Trophoblast cell (in vitro differentiated cells and primary cell): Measurements from ENCODE around the gene FBXL2.

Experiments
- DNase-seq, 2 donors: peaks; one replicate each; pipeline ENCODE4 v3.0.0-alpha.2; 2016
- H2AFZ ChIP-seq: 2 replicates; pipeline ENCODE4 v1.6.1; 2013; ENCODE audit warnings: low read length, moderate library complexity, mild to moderate bottlenecking; ENCODE audit not compliant: insufficient read depth, poor library complexity
- H2AK5ac ChIP-seq: 2 replicates; pipeline ENCODE4 v1.6.1; 2013; ENCODE audit warnings: mild to moderate bottlenecking, low read length
- H2BK120ac ChIP-seq: 2 replicates; pipeline ENCODE4 v1.6.1; 2013; ENCODE audit warnings: low read length, mild to moderate bottlenecking, moderate library complexity; ENCODE audit not compliant: insufficient read depth, poor library complexity
- H2BK12ac ChIP-seq: 2 replicates; pipeline ENCODE4 v1.6.1; 2013; ENCODE audit warnings: mild to moderate bottlenecking, low read length, moderate library complexity
- H2BK5ac ChIP-seq: 2 replicates; pipeline ENCODE4 v1.6.1; 2013; ENCODE audit warnings: low read length, low read depth, moderate library complexity, mild to moderate bottlenecking; ENCODE audit not compliant: poor library complexity
- H3K14ac ChIP-seq: 2 replicates; pipeline ENCODE4 v1.6.1; 2013; ENCODE audit warnings: mild to moderate bottlenecking, low read length
- H3K18ac ChIP-seq: 2 replicates; pipeline ENCODE4 v1.6.1; 2013; ENCODE audit warnings: mild to moderate bottlenecking, low read length
- H3K23ac ChIP-seq: 2 replicates; pipeline ENCODE4 v1.6.1; 2013; ENCODE audit warnings: low read length
- H3K27ac ChIP-seq: 2 replicates; pipeline ENCODE4 v1.5.1; 2013; ENCODE audit warnings: low read depth, mild to moderate bottlenecking, inconsistent platforms, low read length, moderate library complexity
- H3K27me3 ChIP-seq: 2 replicates; pipeline ENCODE4 v1.6.1; 2013; ENCODE audit warnings: inconsistent platforms, mild to moderate bottlenecking, low read length, moderate library complexity; ENCODE audit not compliant: insufficient read depth
- H3K36me3 ChIP-seq, 2 experiments: 1 replicate in 1 of 2; 2 replicates in 1 of 2; pipeline ENCODE4 v1.6.1; 2013; ENCODE audit warnings: low read length in 2 of 2, mild to moderate bottlenecking in 2 of 2, moderate library complexity in 1 of 2; ENCODE audit not compliant: insufficient read depth in 2 of 2, control insufficient read depth in 1 of 2
- H3K4ac ChIP-seq: 2 replicates; pipeline ENCODE4 v1.6.1; 2013; ENCODE audit warnings: low read depth, mild to moderate bottlenecking, low read length, moderate library complexity
- H3K4me1 ChIP-seq, 2 experiments: 1 replicate in 1 of 2; 2 replicates in 1 of 2; pipeline ENCODE4 v1.6.1; 2013; ENCODE audit warnings: low read length in 2 of 2, mild to moderate bottlenecking in 2 of 2, moderate library complexity in 1 of 2; ENCODE audit not compliant: insufficient read depth in 2 of 2, control insufficient read depth in 1 of 2
- H3K4me2 ChIP-seq: 2 replicates; pipeline ENCODE4 v1.6.1; 2013; ENCODE audit warnings: inconsistent platforms, mild to moderate bottlenecking, low read length, moderate library complexity
- H3K4me3 ChIP-seq: 2 replicates; pipeline ENCODE4 v1.5.1; 2013; ENCODE audit warnings: mild to moderate bottlenecking, low read depth, low read length, inconsistent platforms
- H3K79me1 ChIP-seq: one replicate; pipeline ENCODE4 v1.6.1; 2013; ENCODE audit warnings: low read length
- H3K79me2 ChIP-seq: 2 replicates; pipeline ENCODE4 v1.6.1; 2013; ENCODE audit warnings: low read length, mild to moderate bottlenecking; ENCODE audit not compliant: control insufficient read depth, insufficient read depth, poor library complexity
- H3K9ac ChIP-seq: 2 replicates; pipeline ENCODE4 v1.6.1; 2013; ENCODE audit warnings: mild to moderate bottlenecking, low read length
- H3K9me3 ChIP-seq: 2 replicates; pipeline ENCODE4 v1.6.1; 2013; ENCODE audit warnings: low read depth, mild to moderate bottlenecking, control low read depth, inconsistent platforms, low read length; ENCODE audit not compliant: insufficient read depth
- H4K12ac ChIP-seq: 2 replicates; pipeline ENCODE4 v1.6.1; 2013; ENCODE audit warnings: low read depth, mild to moderate bottlenecking, low read length, moderate library complexity
- H4K8ac ChIP-seq: 2 replicates; pipeline ENCODE4 v1.6.1; 2013; ENCODE audit warnings: low read depth, mild to moderate bottlenecking, low read length, moderate library complexity
- H4K91ac ChIP-seq: one replicate; pipeline ENCODE4 v1.6.1; 2013; ENCODE audit warnings: low read depth, mild to moderate bottlenecking, low read length, moderate library complexity
- WGBS: extraction: QIAGEN DNeasy Blood & Tissue Kit; methylation state at CpG from one replicate; pipeline ENCODE4 v1.1.7; 2013; ENCODE audit warnings: missing lambda C conversion rate; ENCODE audit not compliant: insufficient read length, insufficient coverage; ENCODE audit errors: extremely low coverage; 5-methylcytosine and 5-hydroxymethylcytosine counted together

Gene FBXL2

DNA sequence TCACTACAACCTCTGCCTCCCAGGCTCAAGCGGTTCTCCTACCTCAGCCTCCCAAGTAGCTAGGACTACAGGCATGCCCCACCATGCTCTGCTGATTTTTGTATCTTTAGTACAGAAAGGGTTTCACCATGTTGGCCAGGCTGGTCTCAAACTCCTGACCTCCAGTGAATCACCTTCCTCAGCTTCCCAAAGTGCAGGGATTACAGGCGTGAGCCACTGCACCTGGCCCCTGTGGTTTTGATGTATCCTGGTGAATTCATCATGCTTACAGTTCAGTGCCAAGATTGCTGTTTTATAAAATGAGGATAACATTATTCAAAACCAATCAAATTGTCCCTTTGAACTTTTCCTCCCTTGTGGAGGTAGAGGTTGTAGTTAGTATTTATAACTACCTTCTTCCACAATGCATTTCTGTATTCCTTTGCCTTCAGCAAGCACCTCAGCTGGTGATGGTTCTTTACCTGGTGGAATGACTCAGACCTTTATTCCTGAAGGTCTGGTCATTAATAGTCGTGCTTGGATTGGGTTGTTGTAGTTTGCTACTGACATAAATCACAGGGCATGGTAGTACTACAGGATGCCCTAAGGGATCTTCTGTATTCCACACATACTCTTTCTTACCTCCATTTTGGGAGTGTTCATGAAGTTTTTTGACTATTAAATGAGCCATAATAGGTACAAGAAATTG lies 86.0 kb downstream of the FBXL2 start:
- Histone ChIP-seq H3K79me2 (no peaks in the 10 kb centered on the region), H3K23ac (no peak overlapping the region), H3K27me3 (no peaks in the 10 kb centered on the region), H2BK5ac (no peak overlapping the region), H3K27ac (no peak overlapping the region), H3K4ac (no peak overlapping the region), H3K18ac (no peak overlapping the region), H4K91ac (no peak overlapping the region), H3K79me1 (no peaks in the 10 kb centered on the region), H2AFZ (no peak overlapping the region), H4K12ac (no peak overlapping the region), H3K9ac (no peak overlapping the region), H3K36me3 (no peaks in the 10 kb centered on the region), H2AK5ac (no peak overlapping the region), H2BK12ac (no peak overlapping the region), H3K9me3 (no peaks in the 10 kb centered on the region), H3K4me3 (no peak overlapping the region), H4K8ac (no peak overlapping the region), H2BK120ac (no peak overlapping the region), H3K4me2 (no peak overlapping the region), H3K14ac (no peak overlapping the region), H3K4me1 (no peaks in the 10 kb centered on the region)
- WGBS, result no CpG with 5 or more reads among the region's 3 CpGs
- DNase-seq, result no peak

DNA sequence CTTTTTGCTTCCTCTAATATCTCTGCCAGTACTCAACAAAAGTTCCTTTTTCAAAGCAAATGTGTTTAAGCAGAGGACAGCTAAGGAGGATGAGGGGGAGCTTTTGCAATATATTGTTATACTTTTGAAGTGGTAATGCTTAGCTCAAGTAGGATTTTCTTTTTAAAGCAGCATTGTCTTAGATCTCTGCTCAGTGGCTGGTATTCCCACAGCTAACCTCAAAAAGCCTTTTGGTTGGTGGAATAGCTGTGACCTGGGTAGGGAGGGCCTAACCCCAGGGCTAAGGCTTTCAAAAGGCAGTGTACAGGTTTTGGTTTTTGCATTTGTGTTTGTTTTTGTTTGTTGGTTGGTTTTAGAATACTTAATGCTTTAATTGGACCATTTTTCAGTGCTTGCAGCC lies 86.8 kb downstream of the FBXL2 start:
- no peak overlapping the region for H4K8ac ChIP-seq
- no peak overlapping the region for H3K4ac ChIP-seq
- no peak overlapping the region for H4K91ac ChIP-seq
- no peak overlapping the region for H3K27ac ChIP-seq
- H2AK5ac ChIP-seq, result no peak overlapping the region
- no peak overlapping the region for H3K4me2 ChIP-seq
- H3K36me3 ChIP-seq, result no peaks in the 10 kb centered on the region
- H2BK12ac ChIP-seq, result no peak overlapping the region
- H3K79me2 ChIP-seq, result no peaks in the 10 kb centered on the region
- no peak overlapping the region for H3K9ac ChIP-seq
- H3K23ac ChIP-seq, result no peak overlapping the region
- H3K79me1 ChIP-seq, result no peaks in the 10 kb centered on the region
- H3K9me3 ChIP-seq, result no peaks in the 10 kb centered on the region
- no peak for DNase-seq
- no peak overlapping the region for H2BK5ac ChIP-seq
- no peak overlapping the region for H4K12ac ChIP-seq
- no peak overlapping the region for H3K14ac ChIP-seq
- H3K4me1 ChIP-seq, result no peaks in the 10 kb centered on the region
- no peak overlapping the region for H3K18ac ChIP-seq
- H3K27me3 ChIP-seq, result no peaks in the 10 kb centered on the region
- H2BK120ac ChIP-seq, result no peak overlapping the region
- H3K4me3 ChIP-seq, result no peak overlapping the region
- H2AFZ ChIP-seq, result no peak overlapping the region

DNA sequence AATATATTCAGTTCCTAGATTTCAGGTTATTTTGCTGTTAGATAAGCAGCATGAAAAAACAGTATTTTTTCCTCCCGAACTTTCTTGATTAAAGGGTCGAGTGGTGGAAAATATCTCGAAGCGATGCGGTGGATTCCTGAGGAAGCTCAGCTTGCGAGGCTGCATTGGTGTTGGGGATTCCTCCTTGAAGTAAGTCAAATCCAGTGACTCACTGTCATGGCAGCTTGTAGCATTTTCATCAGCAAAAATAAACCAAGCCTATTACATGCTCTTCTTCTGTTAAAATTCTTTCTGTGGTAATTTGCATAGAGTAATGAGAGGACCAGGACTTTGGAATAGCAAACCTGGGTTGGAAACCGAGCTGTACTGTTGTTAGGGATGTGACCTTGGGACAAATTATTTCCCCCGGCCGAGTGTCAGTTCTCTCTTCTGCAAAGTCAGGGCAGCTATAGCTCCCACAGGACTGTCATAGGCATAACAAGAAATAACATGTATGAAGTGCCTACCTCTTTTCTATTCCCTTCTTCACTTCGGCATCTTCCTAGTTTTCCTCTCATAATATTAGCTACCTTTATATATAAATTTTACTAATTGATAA lies 87.4 kb downstream of the FBXL2 start:
- Histone ChIP-seq H3K18ac (no peak overlapping the region), H3K79me2 (no peaks in the 10 kb centered on the region), H3K9me3 (no peaks in the 10 kb centered on the region), H4K12ac (no peak overlapping the region), H3K36me3 (no peaks in the 10 kb centered on the region), H2BK12ac (no peak overlapping the region), H3K79me1 (no peaks in the 10 kb centered on the region), H3K27me3 (no peaks in the 10 kb centered on the region), H4K91ac (no peak overlapping the region), H3K23ac (no peak overlapping the region), H2BK120ac (no peak overlapping the region), H3K4me3 (no peak overlapping the region), H2BK5ac (no peak overlapping the region), H3K4me2 (no peak overlapping the region), H4K8ac (no peak overlapping the region), H2AK5ac (no peak overlapping the region), H3K4ac (no peak overlapping the region), H2AFZ (no peak overlapping the region), H3K27ac (no peak overlapping the region), H3K9ac (no peak overlapping the region), H3K4me1 (no peaks in the 10 kb centered on the region), H3K14ac (no peak overlapping the region)
- DNase-seq, result no peak
- WGBS, result no CpG with 5 or more reads among the region's 10 CpGs

DNA sequence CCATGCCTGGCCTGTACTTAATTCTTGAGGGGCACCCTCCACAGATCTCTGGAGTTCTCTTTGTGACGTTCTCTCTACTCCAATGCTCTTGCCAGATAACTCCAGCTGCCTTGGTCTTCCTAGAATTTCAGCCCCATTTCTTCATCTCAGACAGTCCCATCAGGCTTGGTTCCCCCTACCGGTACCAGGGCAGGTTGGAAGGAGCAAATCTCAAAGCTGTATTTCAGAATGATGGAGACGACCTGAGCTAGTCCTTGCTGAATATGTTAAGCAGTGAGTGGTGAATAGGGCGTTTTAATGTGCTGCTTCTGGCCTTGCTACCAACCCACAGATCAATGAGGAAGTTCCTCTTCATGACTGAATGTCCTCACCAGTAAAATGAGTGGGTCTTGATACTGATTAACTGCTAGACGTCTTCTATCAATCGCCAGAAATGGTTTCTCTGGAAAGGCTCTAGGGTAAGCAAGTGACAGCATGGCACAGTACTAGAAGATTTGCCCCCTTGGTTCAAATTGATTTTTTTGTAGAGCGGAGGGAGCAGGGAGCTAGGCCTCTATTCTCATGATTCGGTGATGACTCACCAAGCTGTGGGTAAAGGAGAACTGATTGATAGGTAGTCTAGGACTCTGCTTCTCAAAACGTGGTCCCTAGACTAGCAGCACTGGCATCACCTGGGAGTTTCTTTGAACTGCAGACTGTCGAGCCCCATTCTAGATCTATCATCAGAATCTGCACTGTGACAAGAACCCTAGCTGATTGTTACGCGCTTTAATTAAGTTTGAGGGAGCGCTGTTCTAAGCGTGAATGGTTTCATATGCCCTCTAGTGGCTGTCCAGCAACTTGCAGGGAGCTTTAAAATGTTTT lies 95.2 kb downstream of the FBXL2 start:
- H3K4me1 ChIP-seq, result peaks cover 0 to 5% of the 10 kb centered on the region in 2 experiments
- H2BK5ac ChIP-seq, result no peak overlapping the region
- no peak overlapping the region for H3K9ac ChIP-seq
- no peaks in the 10 kb centered on the region for H3K79me2 ChIP-seq
- H3K18ac ChIP-seq, result no peak overlapping the region
- H3K27ac ChIP-seq, result no peak overlapping the region
- no peak overlapping the region for H2AK5ac ChIP-seq
- no peak overlapping the region for H2AFZ ChIP-seq
- no peak overlapping the region for H4K12ac ChIP-seq
- no peak overlapping the region for H3K23ac ChIP-seq
- no peak overlapping the region for H2BK12ac ChIP-seq
- H2BK120ac ChIP-seq, result no peak overlapping the region
- H3K14ac ChIP-seq, result no peak overlapping the region
- no peak overlapping the region for H4K91ac ChIP-seq
- no CpG with 5 or more reads among the region's 14 CpGs for WGBS
- H3K4ac ChIP-seq, result no peak overlapping the region
- peak overlapping the region; percentile 46 for H3K4me2 ChIP-seq
- H3K36me3 ChIP-seq, result peaks cover 4 to 8% of the 10 kb centered on the region in 2 experiments
- peaks cover 2% of the 10 kb centered on the region for H3K9me3 ChIP-seq
- no peak overlapping the region for H3K4me3 ChIP-seq
- no peaks in the 10 kb centered on the region for H3K27me3 ChIP-seq
- no peak overlapping the region for H4K8ac ChIP-seq
- DNase-seq, result peak; percentile 15 to 74
- H3K79me1 ChIP-seq, result no peaks in the 10 kb centered on the region
